OCI-LY7 (cell line): Measurements from ENCODE around the gene AUTS2. TPM values are rescaled to one million over a fixed set of nuclear protein-coding genes. Genes with fewer than 3 reads are reported as not detected.

Experiments used
- BruUV-seq: library from RNA; stranded (reverse); fragments of 400-500 nt; replicated peaks from 2 replicates; lab custom pipeline; 2021; lab: Mats Ljungman, UMichigan
- CTCF ChIA-PET: fragments of 300-600 bp; sonication (Branson Sonifier 250); formaldehyde crosslinking; loops from one replicate; lab custom pipeline; 2022; ENCODE audit warnings: antibody characterized with exemption; ENCODE audit not compliant: unreplicated experiment; lab: Charles Lee
- POLR2A ChIA-PET: fragments of 300-600 bp; sonication (Branson Sonifier 250); formaldehyde crosslinking; loops from one replicate; lab custom pipeline; 2022; ENCODE audit warnings: antibody characterized with exemption; lab: Charles Lee
- DNase-seq: peaks from one replicate; pipeline ENCODE4 v3.0.0-alpha.2; 2015; ENCODE audit warnings: low spot score
- H2AFZ ChIP-seq: fragments of 200-600 bp; sonication (generic), shearing (Covaris generic); 2 replicates; pipeline ENCODE4 v1.6.1; 2014; ENCODE audit warnings: mild to moderate bottlenecking, antibody characterized with exemption, low read length, moderate library complexity
- H3K27ac ChIP-seq: fragments of 200-600 bp; sonication (generic); 2 replicates; pipeline ENCODE4 v1.5.1; 2014; ENCODE audit warnings: mixed run types, low read depth, mild to moderate bottlenecking, moderate library complexity, low read length, inconsistent platforms; ENCODE audit not compliant: poor library complexity, severe bottlenecking
- H3K36me3 ChIP-seq: fragments of 200-600 bp; sonication (generic); 2 replicates; pipeline ENCODE4 v1.6.1; 2014; ENCODE audit warnings: mild to moderate bottlenecking, antibody characterized with exemption, low read length, moderate library complexity, mixed read lengths; ENCODE audit not compliant: insufficient read depth
- H3K4me1 ChIP-seq: fragments of 200-600 bp; sonication (generic); 2 replicates; pipeline ENCODE4 v1.5.1; 2014; ENCODE audit warnings: mild to moderate bottlenecking, low read length; ENCODE audit not compliant: insufficient read depth, poor library complexity, severe bottlenecking
- H3K4me2 ChIP-seq: fragments of 200-600 bp; sonication (generic); 2 replicates; pipeline ENCODE4 v1.6.1; 2014; ENCODE audit warnings: mild to moderate bottlenecking, low read length
- H3K4me3 ChIP-seq: fragments of 200-600 bp; sonication (generic); 2 replicates; pipeline ENCODE4 v1.5.1; 2014; ENCODE audit warnings: mild to moderate bottlenecking, low read depth, low read length; ENCODE audit not compliant: poor library complexity, severe bottlenecking
- H3K79me2 ChIP-seq: fragments of 200-600 bp; sonication (generic); 2 replicates; pipeline ENCODE4 v1.6.1; 2016; ENCODE audit warnings: low read depth, mild to moderate bottlenecking, low read length, moderate library complexity, mixed read lengths; ENCODE audit not compliant: insufficient read depth
- H3K9me2 ChIP-seq: fragments of 200-600 bp; sonication (generic); 2 replicates; pipeline ENCODE4 v1.6.1; 2016; ENCODE audit warnings: mild to moderate bottlenecking, low read length, mixed read lengths; ENCODE audit not compliant: insufficient read depth
- H3K9me3 ChIP-seq: fragments of 200-600 bp; sonication (generic); 2 replicates; pipeline ENCODE4 v1.6.1; 2014; ENCODE audit warnings: mild to moderate bottlenecking, mixed run types, low read length, mixed read lengths
- H4K20me1 ChIP-seq: fragments of 200-600 bp; sonication (generic); 2 replicates; pipeline ENCODE4 v1.6.1; 2014; ENCODE audit warnings: mild to moderate bottlenecking, antibody characterized with exemption, low read length, moderate library complexity, mixed read lengths; ENCODE audit not compliant: insufficient read depth
- EZH2phosphoT487 ChIP-seq: fragments of 200-600 bp; sonication (generic); IDR thresholded peaks from 2 replicates; pipeline ENCODE4 v1.6.1; 2018; ENCODE audit warnings: low read depth, borderline replicate concordance, mild to moderate bottlenecking, mixed run types, antibody characterized with exemption, low read length, moderate library complexity, mixed read lengths
- intact Hi-C: fragments of 100-400 bp; cut with micrococcal nuclease; formaldehyde crosslinking; loops from one replicate; pipeline ENCODE4 v1.10.0; 2022; ENCODE audit not compliant: unreplicated experiment
- total RNA-seq, 2 experiments: library from RNA; depleted of rRNA in 1 of 2; stranded (reverse); fragments of >200 nt in 1 of 2; shearing (Covaris generic) in 1 of 2; gene quantifications; 2 replicates each; pipeline ENCODE4 v1.2.3, GENCODE V29; 2014 to 2022
- TF ChIP-seq, protein P1 (sequence below): fragments of 200-600 bp; sonication (generic); conservative IDR thresholded peaks from 2 replicates; pipeline ENCODE4 v1.5.1; 2014; ENCODE audit warnings: mild to moderate bottlenecking, antibody characterized with exemption, low read length, moderate library complexity, mixed read lengths

Gene AUTS2
- total RNA-seq, 2 experiments from 2014 or later, result 37.9 to 78.5 TPM

DNA sequence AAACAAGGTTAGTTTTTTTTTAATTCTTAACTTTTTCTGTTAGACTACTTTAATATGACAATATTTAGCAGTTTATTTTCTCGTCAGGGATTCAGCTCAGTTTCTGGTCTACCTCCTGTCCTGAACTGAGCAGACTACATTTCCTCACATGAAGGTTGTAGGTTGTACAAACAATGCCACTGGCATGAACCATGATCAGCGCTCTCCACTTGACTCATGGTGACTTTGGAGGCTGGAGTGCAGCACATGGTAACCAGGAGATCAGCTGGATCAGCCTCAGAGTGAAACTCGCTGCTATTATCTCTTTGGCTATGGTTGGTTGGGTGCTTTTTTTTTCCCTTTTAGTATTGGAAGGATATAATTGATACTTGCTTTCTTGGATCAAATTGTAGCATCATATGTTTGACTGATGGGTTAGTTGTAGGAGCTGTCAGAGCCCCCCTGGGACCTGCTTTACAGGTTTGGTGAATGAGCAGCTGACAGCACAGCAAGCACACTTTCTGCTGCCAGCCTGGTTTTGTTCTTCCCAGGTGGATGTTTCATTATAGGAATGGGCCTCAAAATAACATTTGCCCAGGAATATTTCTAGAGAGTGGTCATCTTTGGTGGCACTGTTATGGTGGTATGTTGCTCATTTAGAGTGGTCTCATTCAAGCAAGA lies 556.4 kb downstream of the AUTS2 start:
- Histone ChIP-seq H2AFZ (no peak overlapping the region), H3K27ac (no peak overlapping the region), H3K4me3 (no peak overlapping the region), H3K79me2 (no peaks in the 10 kb centered on the region), H3K9me3 (no peaks in the 10 kb centered on the region), H4K20me1 (no peaks in the 10 kb centered on the region), H3K9me2 (no peaks in the 10 kb centered on the region), H3K36me3 (no peaks in the 10 kb centered on the region), H3K4me1 (no peaks in the 10 kb centered on the region), H3K4me2 (no peak overlapping the region)
- no peak for DNase-seq
- POLR2A ChIA-PET, result interaction anchor here (0.5 kb wide), 1 partner anchor 260 kb away, joined by 3 read pairs; no protein-coding TSS in a partner anchor
- TF ChIP-seq, protein P1, sequence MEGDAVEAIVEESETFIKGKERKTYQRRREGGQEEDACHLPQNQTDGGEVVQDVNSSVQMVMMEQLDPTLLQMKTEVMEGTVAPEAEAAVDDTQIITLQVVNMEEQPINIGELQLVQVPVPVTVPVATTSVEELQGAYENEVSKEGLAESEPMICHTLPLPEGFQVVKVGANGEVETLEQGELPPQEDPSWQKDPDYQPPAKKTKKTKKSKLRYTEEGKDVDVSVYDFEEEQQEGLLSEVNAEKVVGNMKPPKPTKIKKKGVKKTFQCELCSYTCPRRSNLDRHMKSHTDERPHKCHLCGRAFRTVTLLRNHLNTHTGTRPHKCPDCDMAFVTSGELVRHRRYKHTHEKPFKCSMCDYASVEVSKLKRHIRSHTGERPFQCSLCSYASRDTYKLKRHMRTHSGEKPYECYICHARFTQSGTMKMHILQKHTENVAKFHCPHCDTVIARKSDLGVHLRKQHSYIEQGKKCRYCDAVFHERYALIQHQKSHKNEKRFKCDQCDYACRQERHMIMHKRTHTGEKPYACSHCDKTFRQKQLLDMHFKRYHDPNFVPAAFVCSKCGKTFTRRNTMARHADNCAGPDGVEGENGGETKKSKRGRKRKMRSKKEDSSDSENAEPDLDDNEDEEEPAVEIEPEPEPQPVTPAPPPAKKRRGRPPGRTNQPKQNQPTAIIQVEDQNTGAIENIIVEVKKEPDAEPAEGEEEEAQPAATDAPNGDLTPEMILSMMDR, result no peak
- TF ChIP-seq EZH2phosphoT487, result no peak
- BruUV-seq, result no TSS peak
- intact Hi-C loops, result no loop called here
- CTCF ChIA-PET, result no interaction called here

DNA sequence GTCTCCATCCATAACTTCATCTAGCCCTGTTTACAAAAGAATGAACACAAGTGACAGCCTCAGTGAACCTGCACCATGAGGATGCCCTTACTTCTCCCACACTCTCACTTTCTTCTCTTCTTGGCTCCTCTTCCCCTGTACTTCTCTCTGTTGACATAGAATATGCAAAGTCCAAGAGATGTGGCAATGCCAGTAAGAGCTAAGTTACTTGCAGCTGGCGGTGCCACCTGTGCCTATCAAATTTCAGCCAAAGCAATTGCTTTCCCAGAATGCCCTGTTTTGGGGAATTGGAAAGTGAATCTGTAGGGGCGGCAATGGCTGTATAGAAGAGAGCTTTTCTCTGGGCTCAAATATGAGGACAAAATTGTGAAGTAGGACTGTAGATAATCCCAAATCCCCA lies 557.8 kb downstream of the AUTS2 start:
- TF ChIP-seq EZH2phosphoT487, result no peak
- TF ChIP-seq, protein P1, result no peak

DNA sequence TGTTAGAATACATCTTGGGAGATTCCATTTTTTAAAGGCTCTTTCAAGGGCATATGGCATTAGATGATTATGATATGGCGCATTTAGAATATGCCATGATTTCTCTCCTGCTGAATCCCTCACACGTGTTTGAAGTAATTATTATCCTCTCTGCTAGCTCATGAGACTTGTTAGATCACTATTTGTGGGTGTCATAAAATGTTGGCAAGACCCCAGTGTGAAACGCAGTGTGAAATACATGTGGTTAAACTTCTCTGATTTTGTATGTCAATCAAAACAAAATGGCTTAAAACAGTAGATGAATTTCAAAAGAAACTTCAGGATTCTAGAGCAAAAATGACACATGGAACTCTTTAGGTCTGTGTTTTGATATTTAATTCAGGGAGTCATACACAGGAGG lies 560.8 kb downstream of the AUTS2 start:
- H3K4me3 ChIP-seq, result no peak overlapping the region
- no peaks in the 10 kb centered on the region for H3K9me2 ChIP-seq
- BruUV-seq, result no TSS peak
- H2AFZ ChIP-seq, result no peak overlapping the region
- H3K4me1 ChIP-seq, result peaks cover 8% of the 10 kb centered on the region
- no peaks in the 10 kb centered on the region for H3K9me3 ChIP-seq
- DNase-seq, result no peak
- POLR2A ChIA-PET, result interaction anchor here (1.1 kb wide), 1 partner anchor 338 kb away, joined by 3 read pairs; no protein-coding TSS in a partner anchor
- no peak overlapping the region for H3K4me2 ChIP-seq
- no peaks in the 10 kb centered on the region for H3K36me3 ChIP-seq
- CTCF ChIA-PET, result no interaction called here
- TF ChIP-seq, protein P1, result no peak
- no peak for TF ChIP-seq EZH2phosphoT487
- no peak overlapping the region for H3K27ac ChIP-seq
- no peaks in the 10 kb centered on the region for H4K20me1 ChIP-seq
- intact Hi-C loops, result no loop called here
- no peaks in the 10 kb centered on the region for H3K79me2 ChIP-seq

More for the DNA sequence above, 557.8 kb downstream of the AUTS2 start:
- no peak overlapping the region for H3K4me2 ChIP-seq
- no peak for DNase-seq
- H3K79me2 ChIP-seq, result no peaks in the 10 kb centered on the region
- no TSS peak for BruUV-seq
- H3K27ac ChIP-seq, result no peak overlapping the region
- H4K20me1 ChIP-seq, result no peaks in the 10 kb centered on the region
- H3K9me2 ChIP-seq, result no peaks in the 10 kb centered on the region
- no peak overlapping the region for H2AFZ ChIP-seq
- intact Hi-C loops, result no loop called here
- ChIA-PET CTCF (no interaction called here), POLR2A (interaction anchor here (0.6 to 1.1 kb wide), 3 partner anchors 11 to 1740 kb away, joined by 3 to 4 read pairs (median 3); no protein-coding TSS in a partner anchor)
- no peaks in the 10 kb centered on the region for H3K4me1 ChIP-seq
- no peak overlapping the region for H3K4me3 ChIP-seq
- H3K9me3 ChIP-seq, result no peaks in the 10 kb centered on the region
- H3K36me3 ChIP-seq, result no peaks in the 10 kb centered on the region
